Activated CD4-positive, CD25-positive, alpha-beta regulatory T cell treated with anti-CD3 and anti-CD28 coated beads, Interleukin-2, amount 50 U/mL, for 16 hours (primary cell): ENCODE measurements around the gene PGAP6.
"Not testable (repeated sequence)": the region's sequence is repeated elsewhere in the genome, so short reads cannot be mapped to it uniquely, and the experiment has no call there.

Experiments
- DNase-seq: peaks from one replicate; pipeline ENCODE4 v3.0.0-alpha.2; 2020; ENCODE audit warnings: low read depth, low spot score

The PGAP6 gene

GRCh38 chr16:401468-402348 lies 19.9 kb upstream of the PGAP6 start, which contains the start of gene DECR2:
DECR2 (plus strand) TSS chr16:401885; CDS start chr16:401964, 79 bp downstream.
- peak; percentile 96 for DNase-seq

- no peak for DNase-seq
These were observed 18.3 kb upstream of the PGAP6 start for GRCh38 chr16:400061-400591.

- no peak for DNase-seq
These were observed 17.7 kb upstream of the PGAP6 start for GRCh38 chr16:399340-400019.

- no peak for DNase-seq
These were observed 17.0 kb upstream of the PGAP6 start for GRCh38 chr16:398561-399339.

- DNase-seq: no peak
These were observed 16.1 kb upstream of the PGAP6 start for GRCh38 chr16:397736-398332.

GRCh38 chr16:397135-397661 lies 15.4 kb upstream of the PGAP6 start, which contains the start of gene NME4:
NME4 (plus strand) TSS chr16:397199; CDS start chr16:397223, 24 bp downstream.
- no peak for DNase-seq

- no peak for DNase-seq
These were observed 14.8 kb upstream of the PGAP6 start for GRCh38 chr16:396605-397004.

GRCh38 chr16:396199-396598 lies 14.4 kb upstream of the PGAP6 start:
- no peak for DNase-seq

- no peak for DNase-seq
These were observed 10.8 kb upstream of the PGAP6 start for GRCh38 chr16:392450-393030.

- peak; percentile 39 for DNase-seq
These were observed 10.1 kb upstream of the PGAP6 start for GRCh38 chr16:391885-392335.

GRCh38 chr16:389352-389751 lies 7.6 kb upstream of the PGAP6 start:
- DNase-seq: no peak

- DNase-seq: not testable (repeated sequence)
These were observed 6.2 kb upstream of the PGAP6 start for GRCh38 chr16:387761-388666.

GRCh38 chr16:386641-387156 lies 4.9 kb upstream of the PGAP6 start:
- DNase-seq: no peak

- no peak for DNase-seq
These were observed 1.7 kb upstream of the PGAP6 start for GRCh38 chr16:383326-384051.

- DNase-seq: no peak
These were observed 578 bp downstream of the PGAP6 start for GRCh38 chr16:381012-381788.

- DNase-seq: no peak
These were observed 1.1 kb downstream of the PGAP6 start for GRCh38 chr16:380762-381011.

- DNase-seq: no peak
These were observed 1.6 kb downstream of the PGAP6 start for GRCh38 chr16:379961-380761.
